HepG2 (cell line): ENCODE results near the gene PNKD. TPM values are rescaled to one million over a fixed set of nuclear protein-coding genes. Genes with fewer than 3 reads are reported as not detected.
A peak's percentile ranks its signal among the peaks of the same experiment; 100 is the strongest.

ENCODE experiments used
- HOXA5 ChIP-seq: sonication (generic); formaldehyde crosslinking; IDR thresholded peaks from 2 replicates; pipeline ENCODE4 v1.4.0; 2020; ENCODE audit warnings: missing genetic modification reagents
- NR2F2 ChIP-seq: IDR thresholded peaks from 2 replicates; pipeline ENCODE4 v1.6.1; 2012; ENCODE audit warnings: low read depth, inconsistent platforms, borderline replicate concordance
- SP4 ChIP-seq: sonication (generic); formaldehyde crosslinking; IDR thresholded peaks from 2 replicates; pipeline ENCODE4 v1.8.1; 2023; ENCODE audit warnings: mild to moderate bottlenecking, missing genetic modification reagents
- WIZ ChIP-seq: sonication (generic); formaldehyde crosslinking; IDR thresholded peaks from 2 replicates; pipeline ENCODE4 v1.5.1; 2020; ENCODE audit warnings: mild to moderate bottlenecking, missing genetic modification reagents
- ZNF329 ChIP-seq: sonication (generic); formaldehyde crosslinking; IDR thresholded peaks from 2 replicates; pipeline ENCODE4 v1.9.0; 2021; ENCODE audit warnings: low read depth, mild to moderate bottlenecking, missing genetic modification reagents
- polyA plus RNA-seq, 8 experiments: library from polyadenylated mRNA; depleted of rRNA in 3 of 8; stranded (reverse) in 7 of 8; unstranded in 1 of 8; fragments of >200 nt; fragmentation: Illumina TruSeq in 4 of 8; extraction: Trizol in 4 of 8; gene quantifications; 2 replicates each; pipeline versions ENCODE4 v1.2.1 to v1.2.3, GENCODE V29; 2011 to 2016; ENCODE audit warnings: low read depth in 4 of 8, missing spikeins in 1 of 8, mixed read lengths in 1 of 8; ENCODE audit not compliant: insufficient read depth in 1 of 8
- total RNA-seq, 5 experiments: library from RNA; depleted of rRNA; stranded (reverse); fragments of >200 nt; fragmentation: Illumina TruSeq; extraction: Trizol; gene quantifications; 2 replicates each; pipeline ENCODE4 v1.2.3, GENCODE V29; 2016; ENCODE audit warnings: low read depth in 1 of 5
- TF ChIP-seq, protein P1 (sequence below): sonication (generic); formaldehyde crosslinking; IDR thresholded peaks from 2 replicates; pipeline ENCODE4 v1.5.0; 2020; ENCODE audit warnings: mild to moderate bottlenecking, missing genetic modification reagents
- TF ChIP-seq, protein P2 (sequence below): sonication (generic); formaldehyde crosslinking; IDR thresholded peaks from 2 replicates; pipeline ENCODE4 v1.4.0; 2020; ENCODE audit warnings: low read depth, mild to moderate bottlenecking, missing genetic modification reagents
- TF ChIP-seq, protein P3 (sequence below): sonication (generic); formaldehyde crosslinking; IDR thresholded peaks from 2 replicates; pipeline ENCODE4 v1.4.0; 2020; ENCODE audit warnings: missing genetic modification reagents
- TF ChIP-seq, protein P4 (sequence below): sonication (generic); formaldehyde crosslinking; conservative IDR thresholded peaks from 2 replicates; pipeline ENCODE4 v1.8.0; 2022; ENCODE audit warnings: mild to moderate bottlenecking, moderate library complexity, missing genetic modification reagents

The PNKD gene
- total and polyA plus RNA-seq, 2 of the 13 experiments (the other 11 are each of a cell fraction or from before 2014, with no cell fraction given), result 55.9 to 80.4 TPM

DNA sequence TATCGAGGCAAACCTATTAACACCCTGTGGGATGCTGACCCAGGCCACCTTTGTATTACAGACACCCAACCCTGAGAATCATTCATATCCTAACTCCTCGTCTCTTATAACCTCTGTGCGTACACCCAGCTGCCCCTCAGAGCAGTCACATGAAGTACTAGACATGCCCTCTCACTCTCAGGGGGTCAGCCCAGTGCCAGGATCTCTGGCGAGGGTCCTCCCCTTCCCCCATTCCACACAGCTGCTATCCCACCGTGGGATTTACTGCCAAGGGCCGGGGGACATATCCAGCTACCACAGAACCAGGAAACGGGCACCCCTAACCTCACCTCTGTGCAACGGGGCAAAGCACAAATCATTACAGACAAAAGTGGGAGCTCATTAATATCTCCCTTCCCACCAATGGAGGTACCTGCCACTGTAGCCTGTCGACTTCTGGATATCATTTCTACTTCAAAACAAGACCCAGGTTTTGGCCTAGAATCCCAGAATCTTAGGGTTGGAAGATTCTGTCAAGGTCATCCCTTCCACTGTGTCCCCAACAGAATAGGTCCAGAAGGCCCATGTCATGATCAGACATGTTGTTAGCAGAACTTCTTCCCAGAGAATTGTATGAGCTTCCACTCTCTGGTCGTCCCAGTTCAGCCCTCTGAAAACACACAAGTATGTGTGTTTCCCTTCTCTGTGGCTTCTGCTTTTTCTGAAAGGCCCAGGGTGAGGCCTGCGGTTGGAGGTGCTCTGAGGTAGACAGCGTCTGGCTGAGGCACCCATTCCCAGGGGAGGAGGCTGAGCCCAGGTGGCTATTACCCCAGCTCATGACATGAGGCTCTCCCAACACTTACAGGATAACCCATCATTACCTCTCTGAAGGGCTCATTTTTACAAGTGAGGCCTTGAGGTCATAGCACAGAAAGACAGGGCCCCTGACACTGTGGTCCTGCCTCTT is 20.3 kb downstream of the PNKD start (continued):
- TF ChIP-seq, protein P1, sequence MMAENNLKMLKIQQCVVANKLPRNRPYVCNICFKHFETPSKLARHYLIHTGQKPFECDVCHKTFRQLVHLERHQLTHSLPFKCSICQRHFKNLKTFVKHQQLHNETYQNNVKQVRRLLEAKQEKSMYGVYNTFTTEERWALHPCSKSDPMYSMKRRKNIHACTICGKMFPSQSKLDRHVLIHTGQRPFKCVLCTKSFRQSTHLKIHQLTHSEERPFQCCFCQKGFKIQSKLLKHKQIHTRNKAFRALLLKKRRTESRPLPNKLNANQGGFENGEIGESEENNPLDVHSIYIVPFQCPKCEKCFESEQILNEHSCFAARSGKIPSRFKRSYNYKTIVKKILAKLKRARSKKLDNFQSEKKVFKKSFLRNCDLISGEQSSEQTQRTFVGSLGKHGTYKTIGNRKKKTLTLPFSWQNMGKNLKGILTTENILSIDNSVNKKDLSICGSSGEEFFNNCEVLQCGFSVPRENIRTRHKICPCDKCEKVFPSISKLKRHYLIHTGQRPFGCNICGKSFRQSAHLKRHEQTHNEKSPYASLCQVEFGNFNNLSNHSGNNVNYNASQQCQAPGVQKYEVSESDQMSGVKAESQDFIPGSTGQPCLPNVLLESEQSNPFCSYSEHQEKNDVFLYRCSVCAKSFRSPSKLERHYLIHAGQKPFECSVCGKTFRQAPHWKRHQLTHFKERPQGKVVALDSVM (CRISPR knock-in tag), result no peak
- TF ChIP-seq WIZ (CRISPR knock-in tag) (0 out of 2 replicates have a peak, but pooled peaks have one; percentile 40), NR2F2 (no peak), HOXA5 (CRISPR knock-in tag) (no peak), ZNF329 (CRISPR knock-in tag) (no peak), SP4 (CRISPR knock-in tag) (peak; percentile 16; the same call in 1 of the 2 replicates)
- TF ChIP-seq, protein P2, sequence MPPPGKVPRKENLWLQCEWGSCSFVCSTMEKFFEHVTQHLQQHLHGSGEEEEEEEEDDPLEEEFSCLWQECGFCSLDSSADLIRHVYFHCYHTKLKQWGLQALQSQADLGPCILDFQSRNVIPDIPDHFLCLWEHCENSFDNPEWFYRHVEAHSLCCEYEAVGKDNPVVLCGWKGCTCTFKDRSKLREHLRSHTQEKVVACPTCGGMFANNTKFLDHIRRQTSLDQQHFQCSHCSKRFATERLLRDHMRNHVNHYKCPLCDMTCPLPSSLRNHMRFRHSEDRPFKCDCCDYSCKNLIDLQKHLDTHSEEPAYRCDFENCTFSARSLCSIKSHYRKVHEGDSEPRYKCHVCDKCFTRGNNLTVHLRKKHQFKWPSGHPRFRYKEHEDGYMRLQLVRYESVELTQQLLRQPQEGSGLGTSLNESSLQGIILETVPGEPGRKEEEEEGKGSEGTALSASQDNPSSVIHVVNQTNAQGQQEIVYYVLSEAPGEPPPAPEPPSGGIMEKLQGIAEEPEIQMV (CRISPR knock-in tag), result no peak
- TF ChIP-seq, protein P3, sequence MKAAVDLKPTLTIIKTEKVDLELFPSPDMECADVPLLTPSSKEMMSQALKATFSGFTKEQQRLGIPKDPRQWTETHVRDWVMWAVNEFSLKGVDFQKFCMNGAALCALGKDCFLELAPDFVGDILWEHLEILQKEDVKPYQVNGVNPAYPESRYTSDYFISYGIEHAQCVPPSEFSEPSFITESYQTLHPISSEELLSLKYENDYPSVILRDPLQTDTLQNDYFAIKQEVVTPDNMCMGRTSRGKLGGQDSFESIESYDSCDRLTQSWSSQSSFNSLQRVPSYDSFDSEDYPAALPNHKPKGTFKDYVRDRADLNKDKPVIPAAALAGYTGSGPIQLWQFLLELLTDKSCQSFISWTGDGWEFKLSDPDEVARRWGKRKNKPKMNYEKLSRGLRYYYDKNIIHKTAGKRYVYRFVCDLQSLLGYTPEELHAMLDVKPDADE (CRISPR knock-in tag), result no peak
- TF ChIP-seq, protein P4, sequence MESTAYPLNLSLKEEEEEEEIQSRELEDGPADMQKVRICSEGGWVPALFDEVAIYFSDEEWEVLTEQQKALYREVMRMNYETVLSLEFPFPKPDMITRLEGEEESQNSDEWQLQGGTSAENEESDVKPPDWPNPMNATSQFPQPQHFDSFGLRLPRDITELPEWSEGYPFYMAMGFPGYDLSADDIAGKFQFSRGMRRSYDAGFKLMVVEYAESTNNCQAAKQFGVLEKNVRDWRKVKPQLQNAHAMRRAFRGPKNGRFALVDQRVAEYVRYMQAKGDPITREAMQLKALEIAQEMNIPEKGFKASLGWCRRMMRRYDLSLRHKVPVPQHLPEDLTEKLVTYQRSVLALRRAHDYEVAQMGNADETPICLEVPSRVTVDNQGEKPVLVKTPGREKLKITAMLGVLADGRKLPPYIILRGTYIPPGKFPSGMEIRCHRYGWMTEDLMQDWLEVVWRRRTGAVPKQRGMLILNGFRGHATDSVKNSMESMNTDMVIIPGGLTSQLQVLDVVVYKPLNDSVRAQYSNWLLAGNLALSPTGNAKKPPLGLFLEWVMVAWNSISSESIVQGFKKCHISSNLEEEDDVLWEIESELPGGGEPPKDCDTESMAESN (CRISPR knock-in tag), result no peak
